A549 (cell line): ENCODE data around the gene OPHN1. TPM values are rescaled to one million over a fixed set of nuclear protein-coding genes. Genes with fewer than 3 reads are reported as not detected.

Source experiments
- ATAC-seq, 2 experiments: fragments of 200-7000 bp in 1 of 2; fragments of >200 bp in 1 of 2; cut with Nextera tagmentation in 1 of 2; cut with Tn5 transposase in 1 of 2; 3 replicates each; pipeline versions ENCODE4 v1.8.0 to v1.9.1; 2018 to 2020; ENCODE audit warnings: mild to moderate bottlenecking in 1 of 2, moderate library complexity in 1 of 2
- CTCF ChIA-PET: fragments of 300-600 bp; sonication (Branson Sonifier 250); formaldehyde crosslinking; extraction: SDS; loops from one replicate; lab custom pipeline; 2021; ENCODE audit warnings: antibody characterized with exemption, inconsistent platforms; lab: Yijun Ruan, JAX
- POLR2A ChIA-PET: fragments of 350-600 bp; formaldehyde crosslinking; extraction: SDS; loops from one replicate; lab custom pipeline; 2021; ENCODE audit warnings: antibody characterized with exemption, inconsistent platforms; lab: Yijun Ruan, JAX
- DNase-seq, 2 experiments: peaks; one replicate each; pipeline versions ENCODE4 v3.0.0 to v3.0.0-alpha.2; 2011 to 2016; ENCODE audit warnings: low read depth in 1 of 2, low spot score in 1 of 2
- FAIRE-seq: peaks from 2 replicates; lab custom pipeline; 2011; peaks lifted over from hg19 to GRCh38; lab: Jason Lieb, UNC
- H3K27ac ChIP-seq, 2 experiments: fragments of >200 bp; sonication (Bioruptor Twin); formaldehyde crosslinking; 3 replicates each; pipeline ENCODE4 v1.5.1; 2016 to 2017
- H3K4me1 ChIP-seq: fragments of >200 bp; sonication (Bioruptor Twin); formaldehyde crosslinking; 3 replicates; pipeline ENCODE4 v1.6.1; 2016
- H3K4me2 ChIP-seq: fragments of >200 bp; sonication (Bioruptor Twin); formaldehyde crosslinking; 3 replicates; pipeline ENCODE4 v1.6.1; 2016
- H3K4me3 ChIP-seq: fragments of >200 bp; sonication (Bioruptor Twin); formaldehyde crosslinking; 3 replicates; pipeline ENCODE4 v1.5.1; 2016
- H3K9me3 ChIP-seq: fragments of >200 bp; sonication (Bioruptor Twin); formaldehyde crosslinking; 3 replicates; pipeline ENCODE4 v1.6.1; 2016
- CBX8 ChIP-seq: fragments of 200-600 bp; sonication (generic); IDR thresholded peaks from 2 replicates; pipeline ENCODE4 v1.6.1; 2016
- E2F6 ChIP-seq: IDR thresholded peaks from 2 replicates; pipeline ENCODE4 v1.6.1; 2012; ENCODE audit warnings: low read depth, borderline replicate concordance
- FOSL2 ChIP-seq, 2 experiments: fragments of 450-650 bp in 1 of 2; fragments of >200 bp in 1 of 2; sonication (Bioruptor Twin) in 1 of 2; formaldehyde crosslinking; IDR thresholded peaks; 2 replicates each; pipeline versions ENCODE4 v1.5.0 to v1.6.1; 2016 to 2020; ENCODE audit warnings: mild to moderate bottlenecking in 1 of 2, moderate library complexity in 1 of 2
- GATA3 ChIP-seq: IDR thresholded peaks from 2 replicates; pipeline ENCODE4 v1.6.1; 2012; ENCODE audit warnings: borderline replicate concordance
- KDM5A ChIP-seq: fragments of 200-600 bp; sonication (generic); IDR thresholded peaks from 2 replicates; pipeline ENCODE4 v1.6.1; 2016; ENCODE audit warnings: antibody characterized with exemption, mild to moderate bottlenecking
- MAZ ChIP-seq: fragments of 150-350 bp; IDR thresholded peaks from 2 replicates; pipeline ENCODE4 v1.6.1; 2014; ENCODE audit warnings: antibody characterized with exemption, low read depth, low read length, borderline replicate concordance
- NFE2L2 ChIP-seq: fragments of 150-350 bp; conservative IDR thresholded peaks from 2 replicates; pipeline ENCODE4 v1.6.1; 2014; ENCODE audit warnings: low read length
- NPAS2 ChIP-seq: fragments of 250-450 bp; sonication (Bioruptor Pico); IDR thresholded peaks from 2 replicates; pipeline ENCODE4 v1.8.0; 2022; ENCODE audit warnings: mild to moderate bottlenecking, moderate library complexity, borderline replicate concordance
- NR3C1 ChIP-seq: fragments of >200 bp; sonication (Bioruptor Twin); formaldehyde crosslinking; IDR thresholded peaks from 3 replicates; pipeline ENCODE4 v1.6.1; 2017
- PHF8 ChIP-seq: fragments of 200-600 bp; sonication (generic); IDR thresholded peaks from 2 replicates; pipeline ENCODE4 v1.6.1; 2016; ENCODE audit warnings: low read depth, mild to moderate bottlenecking, antibody characterized with exemption, moderate library complexity, borderline replicate concordance
- POLR2A ChIP-seq: IDR thresholded peaks from 2 replicates; pipeline ENCODE4 v1.6.1; 2012; ENCODE audit warnings: mild to moderate bottlenecking, low read length
- RARB ChIP-seq: fragments of 250-450 bp; sonication (Bioruptor Pico); IDR thresholded peaks from 2 replicates; pipeline ENCODE4 v1.8.0; 2021; ENCODE audit warnings: mild to moderate bottlenecking, moderate library complexity
- RCOR1 ChIP-seq: fragments of 150-350 bp; IDR thresholded peaks from 2 replicates; pipeline ENCODE4 v1.6.1; 2014; ENCODE audit warnings: antibody characterized with exemption, low read length, low read depth
- RNF2 ChIP-seq: fragments of 200-600 bp; sonication (generic); IDR thresholded peaks from 2 replicates; pipeline ENCODE4 v1.6.1; 2016; ENCODE audit warnings: low read depth, mild to moderate bottlenecking, antibody characterized with exemption, moderate library complexity, borderline replicate concordance
- SREBF2 ChIP-seq: fragments of 450-650 bp; IDR thresholded peaks from 2 replicates; pipeline ENCODE4 v1.6.1; 2014; ENCODE audit warnings: mild to moderate bottlenecking, moderate library complexity
- USF2 ChIP-seq: fragments of 450-650 bp; IDR thresholded peaks from 2 replicates; pipeline ENCODE4 v1.6.1; 2014; ENCODE audit warnings: antibody characterized with exemption
- ZC3H11A ChIP-seq: fragments of 450-650 bp; IDR thresholded peaks from 2 replicates; pipeline ENCODE4 v1.6.1; 2014; ENCODE audit warnings: antibody characterized with exemption, mild to moderate bottlenecking
- ZNF302 ChIP-seq: fragments of 250-450 bp; sonication (Bioruptor Pico); IDR thresholded peaks from 2 replicates; pipeline ENCODE4 v1.9.0; 2021; ENCODE audit warnings: inconsistent platforms, mild to moderate bottlenecking, moderate library complexity
- WGBS: methylation state at CpG from one replicate; pipeline ENCODE4 v1.1.6; 2017; ENCODE audit errors: missing lambda C conversion rate; 5-methylcytosine and 5-hydroxymethylcytosine counted together
- polyA plus RNA-seq, 4 experiments: library from polyadenylated mRNA; depleted of rRNA in 3 of 4; stranded (reverse); fragments of >200 nt; fragmentation: RNase III in 1 of 4; extraction: RNeasy Plus Mini Kit Qiagen cat#74134 plus additional on column Dnase treatment in 1 of 4; gene quantifications; 2 replicates in 3 of 4; 3 replicates in 1 of 4; pipeline ENCODE4 v1.2.3, GENCODE V29; 2011 to 2017
- TF ChIP-seq, protein P1 (sequence below): fragments of 250-450 bp; sonication (Bioruptor Pico); IDR thresholded peaks from 2 replicates; pipeline ENCODE4 v1.5.0; 2021; ENCODE audit warnings: mild to moderate bottlenecking, moderate library complexity, borderline replicate concordance
- TF ChIP-seq, protein P2 (sequence below): fragments of 200-600 bp; sonication (generic); IDR thresholded peaks from 2 replicates; pipeline ENCODE4 v1.6.1; 2016; ENCODE audit warnings: antibody characterized with exemption, mild to moderate bottlenecking, moderate library complexity
- TF ChIP-seq, protein P3 (sequence below): IDR thresholded peaks from 2 replicates; pipeline ENCODE4 v1.6.1; 2012

The OPHN1 gene
- polyA plus RNA-seq, 2 of the 4 experiments (the other 2 are of a cell fraction): 2.0 to 5.7 TPM

GRCh38 chrX:68424719-68425118, 8.6 kb downstream of the OPHN1 start:
- no peak overlapping the region for H3K27ac ChIP-seq
- no peak overlapping the region for H3K4me2 ChIP-seq
- no peak overlapping the region for H3K4me3 ChIP-seq
- no peak for FAIRE-seq
- TF ChIP-seq E2F6 (no peak), PHF8 (no peak)
- TF ChIP-seq, all 56 proteins: peak for 0
- CTCF ChIA-PET: no interaction called here
- Histone ChIP-seq H3K9me3 (no peaks in the 10 kb centered on the region), H3K4me1 (peaks cover 11% of the 10 kb centered on the region; the same call in 2 of the 3 replicates)
- DNase-seq: no peak
- ATAC-seq: no peak
- POLR2A ChIA-PET: no interaction called here
- 100% methylated on average over 1 of the region's 1 CpG for WGBS

DNA sequence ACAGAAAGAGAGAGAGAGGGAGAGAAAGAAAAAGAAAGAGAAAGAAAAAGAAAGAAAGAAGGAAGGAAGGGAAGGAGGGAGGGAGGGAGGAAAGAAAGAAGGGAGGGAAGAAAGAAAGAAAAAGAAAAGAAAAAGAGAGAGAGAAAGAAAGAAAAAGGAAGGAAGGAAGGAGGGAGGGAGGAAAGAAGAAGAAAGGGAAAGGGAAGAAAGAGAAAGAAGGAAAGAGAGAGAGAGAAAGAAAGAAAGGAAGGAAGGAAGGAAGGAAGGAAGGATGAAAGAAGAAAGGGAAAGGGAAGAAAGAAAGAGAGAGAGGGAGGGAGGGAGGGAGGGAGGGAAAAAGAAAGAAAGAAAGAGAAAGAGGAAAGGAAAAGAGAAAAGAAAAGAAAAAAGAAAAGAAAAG, 10.8 kb downstream of the OPHN1 start:
- CTCF ChIA-PET: no interaction called here
- TF ChIP-seq, protein P1, sequence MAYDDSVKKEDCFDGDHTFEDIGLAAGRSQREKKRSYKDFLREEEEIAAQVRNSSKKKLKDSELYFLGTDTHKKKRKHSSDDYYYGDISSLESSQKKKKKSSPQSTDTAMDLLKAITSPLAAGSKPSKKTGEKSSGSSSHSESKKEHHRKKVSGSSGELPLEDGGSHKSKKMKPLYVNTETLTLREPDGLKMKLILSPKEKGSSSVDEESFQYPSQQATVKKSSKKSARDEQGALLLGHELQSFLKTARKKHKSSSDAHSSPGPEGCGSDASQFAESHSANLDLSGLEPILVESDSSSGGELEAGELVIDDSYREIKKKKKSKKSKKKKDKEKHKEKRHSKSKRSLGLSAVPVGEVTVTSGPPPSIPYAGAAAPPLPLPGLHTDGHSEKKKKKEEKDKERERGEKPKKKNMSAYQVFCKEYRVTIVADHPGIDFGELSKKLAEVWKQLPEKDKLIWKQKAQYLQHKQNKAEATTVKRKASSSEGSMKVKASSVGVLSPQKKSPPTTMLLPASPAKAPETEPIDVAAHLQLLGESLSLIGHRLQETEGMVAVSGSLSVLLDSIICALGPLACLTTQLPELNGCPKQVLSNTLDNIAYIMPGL (CRISPR knock-in tag): no peak
- TF ChIP-seq RCOR1 (no peak), ZC3H11A (no peak), ZNF302 (CRISPR knock-in tag) (no peak), MAZ (no peak), NPAS2 (no peak), RARB (CRISPR knock-in tag) (no peak), PHF8 (no peak), NFE2L2 (no peak), NR3C1 (no peak), SREBF2 (no peak), POLR2A (no peak), CBX8 (no peak), USF2 (no peak), GATA3 (no peak), FOSL2 (IDR thresholded peaks at IDR 0.05) (no peak), FOSL2 (CRISPR knock-in tag; IDR thresholded peaks at IDR 0.05) (no peak), RNF2 (no peak), KDM5A (no peak)
- TF ChIP-seq, protein P2, sequence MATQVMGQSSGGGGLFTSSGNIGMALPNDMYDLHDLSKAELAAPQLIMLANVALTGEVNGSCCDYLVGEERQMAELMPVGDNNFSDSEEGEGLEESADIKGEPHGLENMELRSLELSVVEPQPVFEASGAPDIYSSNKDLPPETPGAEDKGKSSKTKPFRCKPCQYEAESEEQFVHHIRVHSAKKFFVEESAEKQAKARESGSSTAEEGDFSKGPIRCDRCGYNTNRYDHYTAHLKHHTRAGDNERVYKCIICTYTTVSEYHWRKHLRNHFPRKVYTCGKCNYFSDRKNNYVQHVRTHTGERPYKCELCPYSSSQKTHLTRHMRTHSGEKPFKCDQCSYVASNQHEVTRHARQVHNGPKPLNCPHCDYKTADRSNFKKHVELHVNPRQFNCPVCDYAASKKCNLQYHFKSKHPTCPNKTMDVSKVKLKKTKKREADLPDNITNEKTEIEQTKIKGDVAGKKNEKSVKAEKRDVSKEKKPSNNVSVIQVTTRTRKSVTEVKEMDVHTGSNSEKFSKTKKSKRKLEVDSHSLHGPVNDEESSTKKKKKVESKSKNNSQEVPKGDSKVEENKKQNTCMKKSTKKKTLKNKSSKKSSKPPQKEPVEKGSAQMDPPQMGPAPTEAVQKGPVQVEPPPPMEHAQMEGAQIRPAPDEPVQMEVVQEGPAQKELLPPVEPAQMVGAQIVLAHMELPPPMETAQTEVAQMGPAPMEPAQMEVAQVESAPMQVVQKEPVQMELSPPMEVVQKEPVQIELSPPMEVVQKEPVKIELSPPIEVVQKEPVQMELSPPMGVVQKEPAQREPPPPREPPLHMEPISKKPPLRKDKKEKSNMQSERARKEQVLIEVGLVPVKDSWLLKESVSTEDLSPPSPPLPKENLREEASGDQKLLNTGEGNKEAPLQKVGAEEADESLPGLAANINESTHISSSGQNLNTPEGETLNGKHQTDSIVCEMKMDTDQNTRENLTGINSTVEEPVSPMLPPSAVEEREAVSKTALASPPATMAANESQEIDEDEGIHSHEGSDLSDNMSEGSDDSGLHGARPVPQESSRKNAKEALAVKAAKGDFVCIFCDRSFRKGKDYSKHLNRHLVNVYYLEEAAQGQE: no peak
- TF ChIP-seq, protein P3, sequence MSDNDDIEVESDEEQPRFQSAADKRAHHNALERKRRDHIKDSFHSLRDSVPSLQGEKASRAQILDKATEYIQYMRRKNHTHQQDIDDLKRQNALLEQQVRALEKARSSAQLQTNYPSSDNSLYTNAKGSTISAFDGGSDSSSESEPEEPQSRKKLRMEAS: no peak

More for the DNA sequence above, 10.8 kb downstream of the OPHN1 start:
- FAIRE-seq (no peak), DNase-seq (no peak), ATAC-seq (no peak)
- Histone ChIP-seq H3K4me3 (no peak overlapping the region), H3K4me1 (no peaks in the 10 kb centered on the region), H3K4me2 (no peak overlapping the region), H3K27ac (no peak overlapping the region), H3K9me3 (no peaks in the 10 kb centered on the region)
- POLR2A ChIA-PET: no interaction called here
